SH-SY5Y (cell line): Measurements from ENCODE around the gene NTRK2.

Source experiments
- GATA2 ChIP-seq: IDR thresholded peaks from 2 replicates; pipeline ENCODE4 v1.6.1; 2011; ENCODE audit warnings: mild to moderate bottlenecking, low read depth, low read length
- GATA3 ChIP-seq: IDR thresholded peaks from 2 replicates; pipeline ENCODE4 v1.6.1; 2011; ENCODE audit warnings: low read depth, mild to moderate bottlenecking, low read length, moderate library complexity

Gene NTRK2

DNA sequence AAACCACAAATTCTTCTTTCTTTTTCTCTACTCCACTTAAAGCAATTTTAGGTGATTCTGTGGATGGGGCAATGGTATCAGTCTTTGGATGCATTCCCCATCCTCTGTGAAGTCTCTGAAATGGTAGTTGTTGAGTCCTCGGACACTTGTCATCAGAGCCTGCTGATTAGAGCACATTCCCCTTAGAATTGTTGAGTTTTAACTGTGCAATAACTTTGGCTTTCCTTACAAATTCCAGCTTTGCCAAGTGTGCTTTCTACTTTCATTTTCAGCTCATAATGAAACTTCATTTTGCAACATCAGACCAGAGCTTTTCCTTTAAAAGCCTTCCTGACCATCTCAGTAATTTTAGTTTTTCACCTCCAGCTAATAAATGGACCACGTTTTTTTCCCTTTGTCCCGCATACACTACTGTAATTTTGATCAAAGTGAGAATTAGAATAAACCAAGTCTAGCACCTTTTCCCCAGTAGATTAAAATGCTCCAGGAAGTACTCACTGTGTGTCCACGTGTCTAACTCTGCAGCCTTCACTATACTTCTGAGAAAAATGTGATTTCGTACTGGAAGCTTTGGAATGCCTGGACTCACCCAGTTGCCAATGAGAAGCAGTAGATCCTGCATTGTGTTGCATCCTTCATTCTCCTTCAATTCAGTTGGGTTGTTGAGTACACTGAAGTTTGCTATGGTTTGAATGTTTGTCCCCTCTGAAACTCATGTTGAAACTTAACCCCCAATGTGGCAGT is 135.6 kb downstream of the NTRK2 start:
- TF ChIP-seq GATA2: no peak
- no peak for TF ChIP-seq GATA3

- no peak for TF ChIP-seq GATA3
- TF ChIP-seq GATA2: no peak
These were observed 137.9 kb downstream of the NTRK2 start for GRCh38 chr9:84807431-84807830.

DNA sequence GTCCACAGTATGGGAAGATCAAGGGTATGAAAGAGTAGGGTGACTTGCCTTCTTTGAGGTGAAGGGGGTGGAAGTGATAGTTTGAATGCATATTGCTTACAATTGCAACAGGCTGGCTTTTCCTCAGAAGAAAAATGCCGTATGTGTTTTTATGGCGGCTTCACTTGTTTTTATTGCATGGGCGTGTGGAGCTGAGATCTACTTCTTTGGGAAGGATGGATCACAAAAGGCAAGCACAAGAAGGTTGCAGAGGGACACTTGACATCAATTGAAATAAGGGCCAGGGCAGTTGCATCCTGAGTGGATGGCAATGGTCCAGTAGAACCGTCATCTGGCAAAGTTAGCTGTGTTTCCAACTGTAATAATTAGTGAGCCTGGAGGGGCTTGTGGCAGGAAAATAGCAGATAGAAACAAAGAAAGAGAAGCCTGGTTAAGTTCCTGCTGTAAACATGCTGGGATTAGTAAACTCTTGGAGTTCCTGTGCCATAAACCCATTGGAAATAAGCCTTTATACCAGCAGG is 138.4 kb downstream of the NTRK2 start:
- TF ChIP-seq GATA3: no peak
- no peak for TF ChIP-seq GATA2

GRCh38 chr9:84808416-84808815 is 138.9 kb downstream of the NTRK2 start:
- TF ChIP-seq GATA3 (no peak), GATA2 (no peak)

DNA sequence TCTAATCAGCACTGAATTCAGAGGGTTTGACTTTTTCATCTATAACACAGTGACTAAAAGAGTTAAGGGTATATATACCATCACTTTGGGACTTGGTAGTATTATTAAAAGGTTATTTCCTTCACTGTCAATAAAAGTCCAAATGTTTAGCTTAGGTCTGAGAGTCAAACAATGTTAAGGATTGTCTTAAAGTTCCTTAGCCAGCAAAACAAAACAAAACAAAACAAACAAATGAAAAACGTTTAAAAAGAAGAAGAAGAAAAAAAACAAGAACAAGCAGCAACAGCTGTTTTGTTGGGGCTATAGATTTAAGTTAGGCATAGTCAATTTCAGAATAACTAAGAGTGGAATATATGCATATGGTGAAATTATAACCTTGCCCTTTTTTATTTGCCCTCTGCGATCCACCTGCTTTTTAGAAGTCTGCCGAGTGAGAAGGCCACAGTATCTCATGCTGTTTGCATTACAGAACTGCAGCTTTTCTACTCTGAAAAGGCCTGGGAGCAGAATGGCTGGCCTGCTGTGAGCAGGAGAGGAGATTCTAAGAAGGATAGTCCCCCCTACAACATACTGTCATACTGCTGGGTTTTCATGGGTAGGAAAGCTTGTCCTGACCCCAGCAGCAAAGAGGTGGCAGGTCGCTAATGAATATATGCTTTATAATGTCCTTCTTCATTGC is 141.7 kb downstream of the NTRK2 start:
- TF ChIP-seq GATA3 (no peak), GATA2 (no peak)

DNA sequence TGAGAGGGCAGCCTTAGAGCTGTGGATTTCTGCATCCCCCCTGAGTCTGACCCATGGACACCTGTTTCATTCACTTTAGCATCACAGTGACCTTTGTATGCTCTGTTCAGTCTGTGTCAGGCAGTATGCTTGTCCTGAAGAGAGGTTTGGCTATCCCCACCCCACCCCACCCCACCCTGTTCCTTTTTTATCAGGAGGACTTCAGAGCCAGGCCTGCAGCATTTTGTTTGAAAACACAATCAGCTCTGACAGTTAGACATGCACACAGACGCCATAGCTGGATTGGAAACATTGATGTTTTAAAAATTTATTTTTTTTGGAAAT is 142.2 kb downstream of the NTRK2 start:
- no peak for TF ChIP-seq GATA2

GRCh38 chr9:84812355-84812754 is 142.8 kb downstream of the NTRK2 start:
- TF ChIP-seq GATA3 (no peak), GATA2 (no peak)

DNA sequence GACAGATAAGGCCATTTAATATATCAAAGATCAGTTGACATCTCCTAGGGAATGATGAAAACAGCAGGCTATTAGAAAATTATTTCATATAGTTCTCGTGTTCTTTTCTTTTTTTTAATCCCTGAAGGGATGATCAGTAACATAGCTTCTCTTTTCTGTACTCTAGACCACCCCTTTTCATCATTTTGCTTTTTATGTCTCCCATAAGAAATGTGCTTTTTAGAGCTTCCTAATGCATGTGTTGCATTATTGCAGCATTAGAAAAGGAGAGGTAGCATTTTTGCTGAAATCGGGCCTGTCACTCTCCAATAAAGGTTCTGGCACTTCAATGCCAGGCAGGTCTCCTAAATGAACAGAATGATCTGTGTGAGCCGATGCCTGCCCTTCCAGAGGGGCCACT is 143.3 kb downstream of the NTRK2 start:
- no peak for TF ChIP-seq GATA2
- no peak for TF ChIP-seq GATA3

GRCh38 chr9:84815554-84815953 is 146.0 kb downstream of the NTRK2 start:
- TF ChIP-seq GATA3 (no peak), GATA2 (no peak)

GRCh38 chr9:84817038-84817437 is 147.5 kb downstream of the NTRK2 start:
- no peak for TF ChIP-seq GATA2

DNA sequence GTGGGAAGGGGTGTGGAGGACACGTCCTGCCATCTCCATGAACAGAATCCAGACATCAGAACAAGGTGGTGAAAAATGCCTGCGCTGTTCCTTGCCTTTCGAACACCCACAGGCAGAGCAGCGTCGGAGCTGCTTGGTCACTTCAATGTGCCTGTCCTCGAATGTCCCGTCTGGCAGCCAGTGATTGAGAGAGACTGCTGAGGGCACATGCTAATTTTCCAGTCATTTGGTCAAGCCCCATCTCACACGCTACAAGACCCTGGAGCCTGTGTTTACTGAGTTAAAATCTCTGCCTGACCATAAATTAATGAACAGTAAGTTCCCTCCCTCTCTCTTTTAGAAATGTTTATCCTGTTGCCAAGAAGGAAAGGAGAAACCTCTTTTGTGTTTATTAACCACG is 149.3 kb downstream of the NTRK2 start:
- no peak for TF ChIP-seq GATA3
- no peak for TF ChIP-seq GATA2

- TF ChIP-seq GATA3 (no peak), GATA2 (no peak)
These were observed 150.0 kb downstream of the NTRK2 start for GRCh38 chr9:84819491-84819991.

DNA sequence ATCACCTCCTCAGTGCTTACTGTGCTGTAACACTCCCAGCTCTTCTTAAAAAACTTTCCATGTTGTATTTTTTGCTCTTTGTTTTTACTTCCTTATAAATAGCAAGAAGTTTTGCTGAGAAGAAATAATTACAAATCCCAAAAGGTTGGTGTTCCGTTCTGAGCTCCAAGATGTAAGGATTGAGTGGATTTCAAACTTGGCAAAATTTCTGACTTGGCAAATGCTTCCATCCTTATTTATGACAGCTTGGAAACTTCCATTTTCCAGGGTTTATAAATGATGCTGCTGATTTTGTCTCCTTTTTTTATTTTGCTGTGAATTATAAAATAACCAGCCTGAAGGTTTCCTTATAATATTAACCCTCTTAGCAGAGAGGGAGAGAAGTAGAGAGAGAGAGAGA is 151.9 kb downstream of the NTRK2 start:
- TF ChIP-seq GATA3: no peak
- TF ChIP-seq GATA2: no peak

GRCh38 chr9:84822589-84823233 is 153.2 kb downstream of the NTRK2 start:
- TF ChIP-seq GATA3 (no peak), GATA2 (no peak)
